Urinary bladder (tissue), 4 donors: Measurements from ENCODE around the gene IFIT1. TPM values are rescaled to one million over a fixed set of nuclear protein-coding genes. Genes with fewer than 3 reads are reported as not detected.
"Not testable (repeated sequence)": the region's sequence is repeated elsewhere in the genome, so short reads cannot be mapped to it uniquely, and the experiment has no call there.

Experiments used
- DNase-seq: peaks from one replicate; pipeline ENCODE4 v3.0.0-alpha.2; 2015; ENCODE audit errors: extremely low spot score
- H3K27ac ChIP-seq: one replicate; pipeline ENCODE4 v1.5.1; 2013; ENCODE audit warnings: low read depth, mild to moderate bottlenecking, moderate library complexity
- H3K36me3 ChIP-seq: one replicate; pipeline ENCODE4 v1.6.1; 2013; ENCODE audit warnings: mild to moderate bottlenecking, moderate library complexity; ENCODE audit not compliant: insufficient read depth
- H3K4me1 ChIP-seq: one replicate; pipeline ENCODE4 v1.6.1; 2013; ENCODE audit warnings: mild to moderate bottlenecking, moderate library complexity; ENCODE audit not compliant: insufficient read depth
- H3K4me3 ChIP-seq: one replicate; pipeline ENCODE4 v1.5.1; 2013; ENCODE audit warnings: low read depth, low read length
- WGBS: extraction: QIAGEN DNeasy Blood & Tissue Kit; methylation state at CpG from one replicate; pipeline ENCODE4 v1.1.7; 2013; 5-methylcytosine and 5-hydroxymethylcytosine counted together
- polyA plus RNA-seq: library from polyadenylated mRNA; stranded (reverse); fragments of 200-250 nt; gene quantifications from one replicate; pipeline ENCODE4 v1.2.3, GENCODE V29; 2013
- total RNA-seq: library from RNA; depleted of rRNA; stranded (reverse); fragments of >200 nt; gene quantifications from one replicate; pipeline ENCODE4 v1.2.3, GENCODE V29; 2014
- donor health status: healthy with polysubstance abuse.
- donor health status: healthy.

The IFIT1 gene
- total and polyA plus RNA-seq, 2 donors = 14.1 to 40.8 TPM

DNA sequence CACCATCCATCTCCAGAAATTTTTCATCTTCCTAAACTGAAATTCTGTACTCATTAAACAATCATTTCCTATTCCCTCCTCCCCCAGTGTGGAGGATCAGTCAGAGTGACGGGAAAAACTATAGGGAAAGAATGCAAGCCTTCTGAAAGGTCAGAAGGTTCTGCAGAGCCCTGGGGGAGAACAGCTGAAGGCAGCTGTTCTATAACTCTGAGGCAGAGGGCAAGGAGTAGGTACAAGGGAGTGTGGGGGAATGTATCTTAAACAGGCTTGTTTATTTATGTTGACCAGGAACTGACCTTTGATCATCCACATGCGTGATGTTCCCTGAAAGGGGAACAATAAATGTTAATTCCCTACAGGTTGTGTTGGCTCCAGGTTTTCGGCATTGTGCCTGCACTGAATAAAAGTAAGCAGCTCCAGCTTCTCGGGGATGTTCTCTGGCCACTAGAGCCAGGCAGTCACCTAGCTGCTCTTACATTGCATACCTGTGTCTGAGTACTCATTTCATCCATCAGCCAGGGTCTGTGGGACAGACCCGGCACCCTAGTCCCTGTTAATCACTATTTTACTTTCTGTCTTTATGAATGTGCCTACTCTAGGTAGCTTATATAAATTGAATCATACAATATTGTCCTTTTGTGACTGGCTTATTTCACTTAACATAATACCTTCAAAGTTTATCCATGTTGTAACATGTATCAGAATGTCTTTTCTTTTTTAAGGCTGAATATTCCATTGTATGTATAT lies 5.8 kb downstream of the IFIT1 start:
- Histone ChIP-seq H3K36me3 (no peaks in the 10 kb centered on the region), H3K4me1 (no peaks in the 10 kb centered on the region), H3K4me3 (no peak overlapping the region), H3K27ac (no peak overlapping the region)
- DNase-seq = no peak
- WGBS = 66% methylated on average over 5 of the region's 5 CpGs

DNA sequence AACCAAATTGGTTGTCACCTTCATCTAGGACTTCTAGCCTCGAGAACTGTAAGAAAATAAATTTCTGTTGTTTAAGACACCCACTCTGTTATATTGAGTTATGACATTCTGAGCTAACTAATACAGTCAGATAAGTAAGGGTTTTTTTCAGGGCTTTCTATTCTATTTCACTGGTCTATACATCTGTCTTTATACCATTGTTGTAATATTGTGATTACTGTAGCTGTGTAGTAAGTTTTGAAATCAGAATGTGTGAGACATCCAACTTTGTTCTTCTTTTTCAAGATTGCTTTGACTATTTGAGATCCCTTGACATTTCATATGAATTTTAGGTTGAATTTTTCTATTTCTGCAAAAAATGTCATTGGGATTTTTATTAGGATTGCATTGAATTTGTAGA lies 7.5 kb downstream of the IFIT1 start:
- no peak for DNase-seq
- 89% methylated on average over 1 of the region's 1 CpG for WGBS
- Histone ChIP-seq H3K27ac (no peak overlapping the region), H3K4me1 (no peaks in the 10 kb centered on the region), H3K4me3 (no peak overlapping the region), H3K36me3 (no peaks in the 10 kb centered on the region)

DNA sequence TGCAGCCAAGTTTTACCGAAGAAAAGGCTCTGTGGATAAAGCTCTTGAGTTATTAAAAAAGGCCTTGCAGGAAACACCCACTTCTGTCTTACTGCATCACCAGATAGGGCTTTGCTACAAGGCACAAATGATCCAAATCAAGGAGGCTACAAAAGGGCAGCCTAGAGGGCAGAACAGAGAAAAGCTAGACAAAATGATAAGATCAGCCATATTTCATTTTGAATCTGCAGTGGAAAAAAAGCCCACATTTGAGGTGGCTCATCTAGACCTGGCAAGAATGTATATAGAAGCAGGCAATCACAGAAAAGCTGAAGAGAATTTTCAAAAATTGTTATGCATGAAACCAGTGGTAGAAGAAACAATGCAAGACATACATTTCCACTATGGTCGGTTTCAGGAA lies 10.6 kb downstream of the IFIT1 start:
- WGBS = 92% methylated on average over 2 of the region's 2 CpGs
- H3K4me1 ChIP-seq = no peaks in the 10 kb centered on the region
- no peaks in the 10 kb centered on the region for H3K36me3 ChIP-seq
- no peak for DNase-seq
- H3K4me3 ChIP-seq = no peak overlapping the region
- H3K27ac ChIP-seq = no peak overlapping the region

DNA sequence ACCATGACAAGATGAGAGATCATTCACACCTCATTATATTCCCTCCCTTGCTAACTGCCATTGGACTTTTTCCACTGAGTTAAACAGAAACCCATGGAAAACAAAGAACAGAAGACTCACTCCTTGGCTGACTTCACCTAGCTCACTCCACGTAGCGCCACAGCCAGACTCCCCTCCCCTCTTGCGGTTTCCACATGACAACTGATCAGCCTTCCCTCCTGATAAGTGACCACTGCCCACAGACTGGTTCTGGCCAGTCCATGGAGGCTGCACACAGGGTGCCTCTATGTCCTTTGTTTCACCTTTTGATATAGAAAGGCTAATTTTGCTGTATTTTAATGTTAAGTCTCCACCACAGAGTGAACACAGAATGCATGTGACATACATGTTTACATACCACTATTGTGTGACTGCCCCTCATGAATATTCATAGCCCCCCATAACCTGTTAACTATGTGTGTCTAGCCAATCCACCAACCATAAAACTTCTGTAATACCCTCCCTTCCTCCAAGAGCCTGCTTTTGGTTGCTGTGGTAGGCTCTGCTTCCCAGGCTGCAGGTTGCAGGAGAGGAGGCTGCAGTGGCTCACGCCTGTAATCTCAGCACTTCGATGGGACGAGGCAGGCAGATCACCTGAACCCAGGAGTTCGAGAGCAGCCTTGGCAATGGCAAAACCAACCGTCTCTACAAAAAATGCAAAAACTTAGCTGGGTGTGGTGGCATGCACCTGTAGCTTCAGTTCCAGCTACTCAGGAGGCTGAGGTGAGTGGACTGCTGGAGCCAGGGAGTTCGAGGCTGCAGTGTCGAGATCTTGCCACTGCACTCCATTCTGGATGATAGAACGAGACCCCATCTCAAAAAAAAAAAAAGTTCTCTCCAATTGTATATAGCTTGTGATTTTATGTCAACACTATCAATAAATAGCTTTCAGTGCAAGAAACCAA lies 12.0 kb downstream of the IFIT1 start:
- no peak overlapping the region for H3K4me3 ChIP-seq
- H3K36me3 ChIP-seq = no peaks in the 10 kb centered on the region
- H3K4me1 ChIP-seq = no peaks in the 10 kb centered on the region
- 89% methylated on average over 11 of the region's 11 CpGs for WGBS
- H3K27ac ChIP-seq = no peak overlapping the region
- DNase-seq = no peak

DNA sequence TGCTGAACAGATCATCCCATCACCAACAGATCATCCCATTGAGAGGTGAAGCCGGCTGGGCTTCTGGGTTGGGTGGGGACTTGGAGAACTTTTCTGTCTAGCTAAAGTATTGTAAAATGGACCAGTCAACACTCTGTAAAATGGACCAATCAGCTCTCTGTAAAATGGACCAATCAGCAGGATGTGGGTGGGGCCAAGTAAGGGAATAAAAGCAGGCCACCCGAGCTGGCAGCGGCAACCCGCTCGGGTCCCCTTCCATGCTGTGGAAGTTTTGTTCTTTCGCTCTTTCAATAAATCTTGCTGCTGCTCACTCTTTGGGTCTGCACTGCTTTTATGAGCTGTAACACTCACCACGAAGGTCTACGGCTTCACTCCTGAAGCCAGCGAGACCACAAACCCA lies 13.8 kb downstream of the IFIT1 start:
- not testable (repeated sequence) for H3K27ac ChIP-seq, H3K36me3 ChIP-seq, DNase-seq, H3K4me3 ChIP-seq, H3K4me1 ChIP-seq
- WGBS = 94% methylated on average over 9 of the region's 9 CpGs

DNA sequence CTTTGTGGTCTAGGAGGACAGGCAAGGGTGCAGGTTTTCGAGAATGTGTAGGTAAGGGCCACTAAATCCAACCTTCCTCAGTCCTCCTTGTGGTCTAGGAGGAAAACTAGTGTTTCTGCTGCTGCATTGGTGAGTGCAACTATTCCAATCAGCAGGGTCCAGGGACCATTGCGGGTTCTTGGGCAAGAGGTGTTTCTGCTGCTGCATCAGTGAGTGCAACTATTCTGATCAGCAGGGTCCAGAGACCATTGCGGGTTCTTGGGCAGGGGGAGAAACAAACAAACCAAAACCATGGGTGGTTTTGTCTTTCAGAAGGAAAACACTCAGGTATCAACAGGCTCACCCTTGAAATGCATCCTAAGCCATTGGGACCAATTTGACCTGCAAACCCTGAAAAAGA lies 15.4 kb downstream of the IFIT1 start:
- DNase-seq, H3K36me3 ChIP-seq, H3K27ac ChIP-seq, H3K4me1 ChIP-seq, H3K4me3 ChIP-seq: not testable (repeated sequence)
- over 99% methylated on average over 3 of the region's 3 CpGs for WGBS

DNA sequence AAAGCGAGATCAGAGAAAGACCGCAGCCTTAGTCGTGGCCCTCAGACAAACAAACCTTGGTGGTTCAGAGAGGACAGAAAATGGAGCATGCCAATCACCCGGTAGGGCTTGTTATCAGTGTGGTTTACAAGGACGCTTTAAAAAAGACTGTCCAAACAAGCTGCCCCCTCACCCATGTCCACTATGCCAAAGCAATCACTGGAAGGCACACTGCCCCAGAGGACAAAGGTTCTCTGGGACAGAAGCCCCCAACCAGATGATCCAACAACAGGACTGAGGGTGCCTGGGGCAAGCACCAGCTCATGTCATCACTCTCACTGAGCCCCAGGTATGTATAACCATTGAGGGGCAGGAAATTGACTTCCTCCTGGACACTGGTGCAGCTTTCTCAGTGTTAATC lies 16.9 kb downstream of the IFIT1 start:
- H3K4me3 ChIP-seq, H3K4me1 ChIP-seq, H3K27ac ChIP-seq, H3K36me3 ChIP-seq, DNase-seq: not testable (repeated sequence)
- 95% methylated on average over 5 of the region's 5 CpGs for WGBS

DNA sequence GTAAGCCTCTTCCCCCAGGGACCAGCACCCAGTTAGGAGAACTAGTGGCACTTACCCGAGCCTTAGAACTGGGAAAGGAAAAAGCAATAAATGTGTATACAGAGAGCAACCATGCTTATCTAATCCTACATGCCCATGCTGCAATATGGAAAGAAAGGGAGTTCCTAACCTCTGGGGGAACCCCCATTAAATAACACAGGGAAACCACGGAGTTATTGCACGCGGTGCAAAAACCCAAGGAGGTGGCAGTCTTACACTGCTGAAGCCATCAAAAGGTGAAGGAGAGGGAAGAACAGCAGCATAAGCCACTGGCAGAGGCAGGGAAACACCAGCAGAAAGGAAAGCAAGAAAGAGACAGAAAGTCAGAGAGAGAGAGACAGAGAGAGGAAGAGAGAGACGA lies 18.1 kb downstream of the IFIT1 start:
- not testable (repeated sequence) for H3K4me3 ChIP-seq, DNase-seq, H3K4me1 ChIP-seq, H3K36me3 ChIP-seq, H3K27ac ChIP-seq
- WGBS = 94% methylated on average over 5 of the region's 5 CpGs

DNA sequence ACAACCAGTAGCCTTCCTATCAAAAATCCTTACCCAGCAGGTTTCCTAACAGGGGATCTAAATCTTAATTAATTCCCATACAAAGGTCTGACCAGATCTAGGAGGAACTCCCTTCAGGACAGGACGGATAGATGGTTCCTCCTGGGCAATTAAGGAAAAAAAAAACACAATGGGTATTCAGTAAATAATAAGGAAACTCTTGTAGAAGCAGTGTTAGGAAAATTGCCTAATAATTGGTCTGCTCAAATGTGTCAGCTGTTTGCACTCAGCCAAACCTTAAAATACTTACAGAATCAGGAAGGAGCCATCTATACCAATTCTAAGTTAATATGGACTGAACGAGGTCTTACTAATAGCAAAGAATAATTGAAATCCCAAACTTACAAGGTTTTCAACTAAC lies 18.7 kb downstream of the IFIT1 start:
- H3K27ac ChIP-seq, H3K4me1 ChIP-seq, H3K36me3 ChIP-seq, H3K4me3 ChIP-seq, DNase-seq: not testable (repeated sequence)
- 87% methylated on average over 2 of the region's 2 CpGs for WGBS

DNA sequence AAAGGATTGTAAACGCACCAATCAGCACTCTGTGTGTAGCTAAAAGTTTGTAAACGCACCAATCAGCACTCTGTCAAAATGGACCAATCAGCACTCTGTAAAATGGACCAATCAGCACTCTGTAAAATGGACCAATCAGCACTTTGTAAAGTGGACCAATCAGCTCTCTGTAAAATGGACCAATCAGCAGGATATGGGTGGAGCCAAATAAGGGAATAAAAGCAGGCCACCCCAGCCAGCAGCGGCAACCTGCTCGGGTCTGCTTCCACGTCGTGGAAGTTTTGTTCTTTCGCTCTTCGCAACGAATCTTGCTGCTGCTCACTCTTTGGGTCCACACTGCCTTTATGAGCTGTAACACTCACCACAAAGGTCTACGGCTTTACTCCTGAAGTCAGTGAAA lies 19.9 kb downstream of the IFIT1 start:
- WGBS = 86% methylated on average over 10 of the region's 10 CpGs
- H3K4me1 ChIP-seq, DNase-seq, H3K36me3 ChIP-seq, H3K27ac ChIP-seq, H3K4me3 ChIP-seq: not testable (repeated sequence)

DNA sequence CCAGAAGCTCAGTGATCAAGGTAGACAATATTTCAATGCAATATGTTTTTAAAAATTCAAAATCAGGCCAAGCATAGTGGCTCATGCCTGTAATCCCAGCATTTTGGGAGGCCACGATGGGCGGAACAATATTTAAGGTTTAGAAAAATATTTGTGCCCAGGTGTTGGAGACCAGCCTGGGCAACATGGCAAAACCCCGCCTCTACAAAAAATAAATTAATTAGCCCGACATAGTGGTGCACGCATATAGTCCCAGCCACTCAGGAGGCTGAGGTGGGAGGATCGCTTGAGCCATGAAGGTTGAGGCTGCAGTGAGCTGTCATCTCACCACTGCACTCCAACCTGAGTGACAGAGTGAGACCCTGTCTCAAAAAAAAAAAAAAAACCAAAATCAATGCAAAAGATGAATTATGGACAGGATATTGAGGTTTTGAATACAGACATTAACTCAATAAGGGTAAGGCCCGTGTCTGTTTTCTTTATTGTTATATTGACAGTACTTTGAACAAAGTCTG lies 21.0 kb downstream of the IFIT1 start:
- 85% methylated on average over 7 of the region's 7 CpGs for WGBS
- no peak overlapping the region for H3K4me3 ChIP-seq
- peak overlapping the region; percentile 95 for H3K27ac ChIP-seq
- DNase-seq = no peak
- no peaks in the 10 kb centered on the region for H3K36me3 ChIP-seq
- H3K4me1 ChIP-seq = no peaks in the 10 kb centered on the region

DNA sequence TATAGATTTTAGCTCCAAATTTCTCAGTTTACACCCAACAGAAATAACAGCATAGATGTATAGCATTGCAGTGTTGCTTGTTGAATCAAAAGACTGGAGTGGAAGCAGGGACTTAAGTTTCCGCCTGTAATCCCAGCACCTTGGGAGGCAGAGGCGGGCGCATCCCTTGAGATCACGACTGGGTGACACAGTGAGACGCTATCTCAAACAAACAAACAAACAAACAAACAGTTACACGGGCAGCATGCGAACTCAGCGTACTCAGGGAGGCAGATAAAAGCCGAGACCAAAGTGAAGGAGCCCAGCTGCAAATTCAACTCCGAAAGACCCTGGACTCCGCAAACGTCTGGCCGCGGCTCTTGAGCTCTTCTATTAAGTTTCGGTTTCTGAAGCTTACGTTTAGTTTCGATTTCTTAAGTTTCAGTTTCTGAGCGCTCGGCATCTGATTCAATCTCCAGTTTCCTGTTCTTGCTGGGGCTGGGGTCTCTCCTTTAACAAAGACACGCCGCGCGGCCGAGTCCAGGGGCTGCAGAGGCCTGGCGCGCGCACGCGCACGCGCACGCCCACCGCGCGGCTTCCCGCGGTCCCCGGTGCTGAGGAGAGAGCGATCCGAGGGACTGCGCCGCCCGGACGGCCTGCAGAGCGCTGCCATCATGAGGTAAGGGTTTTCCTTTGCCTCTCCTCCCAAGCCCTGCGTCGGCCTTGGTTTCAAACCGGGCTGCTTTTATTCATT lies 21.9 kb downstream of the IFIT1 start, which contains the start of gene IFIT5:
Gene IFIT5 (plus strand): TSS at position 423 of the 733 bp plus-strand sequence. CDS start 231 bp downstream, at position 654.
- WGBS = under 1% methylated on average over 48 of the region's 48 CpGs
- Histone ChIP-seq H3K36me3 (no peaks in the 10 kb centered on the region), H3K4me3 (peak within 1 kb of the TSS; percentile 83), H3K27ac (peak within 1 kb of the TSS; percentile 95), H3K4me1 (no peaks in the 10 kb centered on the region)
- DNase-seq = peak; percentile 66
